ENCODE results near the gene TUSC7.

DNA sequence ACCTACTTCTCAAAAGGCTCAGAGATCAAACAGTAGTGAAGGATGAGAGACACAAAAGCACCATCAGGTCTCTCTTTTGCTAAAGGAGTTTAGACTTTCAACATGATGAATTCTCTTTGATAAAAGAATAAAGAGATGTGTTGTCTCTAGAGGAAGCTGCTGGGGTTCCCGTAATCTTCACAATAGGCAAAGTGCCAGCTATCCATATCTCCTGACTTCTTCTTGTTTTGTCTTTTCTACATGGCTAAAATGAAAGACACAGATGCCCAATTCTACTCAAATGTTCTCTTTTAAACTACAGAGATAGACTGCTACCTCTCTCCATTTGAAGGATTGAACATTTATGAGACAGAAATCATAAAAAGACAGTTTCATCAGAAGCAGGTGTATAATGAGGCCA lies 38.4 kb upstream of the TUSC7 start:
- TF ChIP-seq EZH2 (IDR thresholded peaks at IDR 0.05; ENCODE audit: insufficient read depth, poor library complexity, severe bottlenecking) (no peak), EZH2phosphoT487 (IDR thresholded peaks at IDR 0.05; ENCODE audit: insufficient read depth, low read depth) (no peak)

Measured in GM23248 (cell line).